H9 (cell line): ENCODE data around the gene ARHGAP10. TPM values are rescaled to one million over a fixed set of nuclear protein-coding genes. Genes with fewer than 3 reads are reported as not detected.

Experiments
- DNase-seq: peaks from one replicate; pipeline ENCODE4 v3.0.0-alpha.2; 2017
- H2AFZ ChIP-seq: one replicate; pipeline ENCODE4 v1.6.1; 2013; ENCODE audit warnings: mild to moderate bottlenecking, low read length, control low read depth, moderate library complexity
- H2AK5ac ChIP-seq: 2 replicates; pipeline ENCODE4 v1.6.1; 2013; ENCODE audit warnings: low read length, control low read depth, mixed read lengths; ENCODE audit not compliant: insufficient read length
- H2BK120ac ChIP-seq: one replicate; pipeline ENCODE4 v1.6.1; 2013; ENCODE audit warnings: low read depth, mild to moderate bottlenecking, low read length, control low read depth, inconsistent platforms; ENCODE audit not compliant: poor library complexity, severe bottlenecking
- H2BK12ac ChIP-seq: 2 replicates; pipeline ENCODE4 v1.6.1; 2013; ENCODE audit warnings: low read length, control low read depth, mixed read lengths, low read depth; ENCODE audit not compliant: insufficient read length
- H2BK15ac ChIP-seq: 2 replicates; pipeline ENCODE4 v1.6.1; 2013; ENCODE audit warnings: low read depth, low read length, control low read depth
- H2BK20ac ChIP-seq: one replicate; pipeline ENCODE4 v1.6.1; 2013; ENCODE audit warnings: low read depth, mild to moderate bottlenecking, low read length, control low read depth, inconsistent platforms; ENCODE audit not compliant: poor library complexity, severe bottlenecking
- H2BK5ac ChIP-seq: 2 replicates; pipeline ENCODE4 v1.6.1; 2013; ENCODE audit warnings: low read length, control low read depth, mixed read lengths; ENCODE audit not compliant: insufficient read length
- H3K14ac ChIP-seq: 2 replicates; pipeline ENCODE4 v1.6.1; 2013; ENCODE audit warnings: low read length, control low read depth; ENCODE audit not compliant: insufficient read depth
- H3K18ac ChIP-seq: 2 replicates; pipeline ENCODE4 v1.6.1; 2013; ENCODE audit warnings: low read depth, mild to moderate bottlenecking, mixed read lengths, low read length, control low read depth; ENCODE audit not compliant: insufficient read length
- H3K23ac ChIP-seq: 2 replicates; pipeline ENCODE4 v1.6.1; 2013; ENCODE audit warnings: low read length, control low read depth, mixed read lengths, low read depth; ENCODE audit not compliant: insufficient read length
- H3K23me2 ChIP-seq: 2 replicates; pipeline ENCODE4 v1.6.1; 2013; ENCODE audit warnings: low read depth, mild to moderate bottlenecking, mixed read lengths, low read length, control low read depth; ENCODE audit not compliant: insufficient read length, poor library complexity, severe bottlenecking
- H3K27ac ChIP-seq: 2 replicates; pipeline ENCODE4 v1.5.1; 2013; ENCODE audit warnings: low read length, control low read depth, mixed read lengths, low read depth; ENCODE audit not compliant: insufficient read length
- H3K27me3 ChIP-seq: 2 replicates; pipeline ENCODE4 v1.6.1; 2013; ENCODE audit warnings: low read length, control low read depth, inconsistent platforms; ENCODE audit not compliant: insufficient read depth
- H3K4ac ChIP-seq: 2 replicates; pipeline ENCODE4 v1.6.1; 2013; ENCODE audit warnings: low read depth, mild to moderate bottlenecking, control low read depth, inconsistent platforms, low read length, moderate library complexity
- H3K4me1 ChIP-seq: 2 replicates; pipeline ENCODE4 v1.6.1; 2013; ENCODE audit warnings: low read length, control low read depth, inconsistent platforms; ENCODE audit not compliant: insufficient read depth
- H3K4me2 ChIP-seq: 2 replicates; pipeline ENCODE4 v1.6.1; 2013; ENCODE audit warnings: low read length, control low read depth, mixed read lengths; ENCODE audit not compliant: insufficient read length, insufficient read depth
- H3K56ac ChIP-seq: 2 replicates; pipeline ENCODE4 v1.6.1; 2013; ENCODE audit warnings: low read depth, mild to moderate bottlenecking, mixed read lengths, low read length, control low read depth; ENCODE audit not compliant: insufficient read length
- H3K79me1 ChIP-seq: 2 replicates; pipeline ENCODE4 v1.6.1; 2013; ENCODE audit warnings: low read depth, mild to moderate bottlenecking, moderate library complexity, low read length, control low read depth, inconsistent platforms; ENCODE audit not compliant: insufficient read depth, poor library complexity, severe bottlenecking
- H3K79me2 ChIP-seq: 2 replicates; pipeline ENCODE4 v1.6.1; 2013; ENCODE audit warnings: low read length, control low read depth, inconsistent platforms; ENCODE audit not compliant: insufficient read depth
- H3K9ac ChIP-seq: 2 replicates; pipeline ENCODE4 v1.6.1; 2013; ENCODE audit warnings: low read length, control low read depth, mixed read lengths; ENCODE audit not compliant: insufficient read length; ENCODE audit errors: extremely low read depth
- H3K9me3 ChIP-seq: one replicate; pipeline ENCODE4 v1.6.1; 2013; ENCODE audit warnings: low read depth, low read length, inconsistent platforms; ENCODE audit not compliant: control insufficient read depth
- H3T11ph ChIP-seq: one replicate; pipeline ENCODE4 v1.6.1; 2013; ENCODE audit warnings: mild to moderate bottlenecking, low read length, control low read depth, inconsistent platforms
- H4K20me1 ChIP-seq: one replicate; pipeline ENCODE4 v1.6.1; 2013; ENCODE audit not compliant: control insufficient read depth, insufficient read length, insufficient read depth
- H4K5ac ChIP-seq: 2 replicates; pipeline ENCODE4 v1.6.1; 2013; ENCODE audit warnings: low read depth, mild to moderate bottlenecking, mixed read lengths, low read length, control low read depth; ENCODE audit not compliant: insufficient read length
- H4K8ac ChIP-seq: replicated peaks from 2 replicates; pipeline ENCODE4 v1.6.1; 2013; ENCODE audit warnings: low read length, control low read depth, mixed read lengths, low read depth; ENCODE audit not compliant: insufficient read length
- H4K91ac ChIP-seq: 2 replicates; pipeline ENCODE4 v1.6.1; 2013; ENCODE audit warnings: low read depth, mild to moderate bottlenecking, moderate library complexity, mixed read lengths, low read length, control low read depth; ENCODE audit not compliant: insufficient read length
- H3K27ac Mint-ChIP-seq, 3 experiments: 2 replicates in 2 of 3; 3 replicates in 1 of 3; pipeline ENCODE4 v1.8.0; 2020 to 2021; ENCODE audit warnings: mixed read lengths in 3 of 3, mild to moderate bottlenecking in 1 of 3, moderate library complexity in 1 of 3
- H3K27me3 Mint-ChIP-seq: 2 replicates; pipeline ENCODE4 v1.8.0; 2021; ENCODE audit warnings: low read depth, mild to moderate bottlenecking, moderate library complexity, mixed read lengths
- H3K36me3 Mint-ChIP-seq, 3 experiments: 2 replicates in 2 of 3; 3 replicates in 1 of 3; pipeline ENCODE4 v1.8.0; 2020 to 2021; ENCODE audit warnings: low read depth in 3 of 3, mixed read lengths in 3 of 3; ENCODE audit not compliant: insufficient read depth in 1 of 3
- H3K4me1 Mint-ChIP-seq, 2 experiments: 2 replicates each; pipeline ENCODE4 v1.8.0; 2020; ENCODE audit warnings: mixed read lengths in 2 of 2
- H3K4me3 Mint-ChIP-seq, 2 experiments: 2 replicates in 1 of 2; 3 replicates in 1 of 2; pipeline ENCODE4 v1.8.0; 2020 to 2021; ENCODE audit warnings: mild to moderate bottlenecking in 2 of 2, mixed read lengths in 2 of 2, moderate library complexity in 1 of 2
- H3K9me3 Mint-ChIP-seq, 2 experiments: 2 replicates in 1 of 2; 3 replicates in 1 of 2; pipeline ENCODE4 v1.8.0; 2020; ENCODE audit warnings: mild to moderate bottlenecking in 2 of 2, mixed read lengths in 2 of 2, moderate library complexity in 1 of 2
- WGBS: extraction: QIAGEN DNeasy Blood & Tissue Kit; methylation state at CpG from one replicate; pipeline ENCODE4 v1.1.7; 2013; ENCODE audit warnings: missing lambda C conversion rate, low lambda C conversion rate, mixed read lengths; ENCODE audit not compliant: insufficient read length; ENCODE audit errors: extremely low coverage; 5-methylcytosine and 5-hydroxymethylcytosine counted together
- total RNA-seq: library from RNA; stranded (reverse); gene quantifications from 2 replicates; pipeline ENCODE4 v1.2.1, GENCODE V29; 2021
- TF ChIP-seq, protein P1 (sequence below): fragments of 200-600 bp; sonication (generic); conservative IDR thresholded peaks from 3 replicates; pipeline ENCODE4 v1.8.0; 2021; ENCODE audit warnings: antibody characterized with exemption, mild to moderate bottlenecking

The ARHGAP10 gene
- total RNA-seq, 1 experiment from 2014 or later = 7.8 TPM

DNA sequence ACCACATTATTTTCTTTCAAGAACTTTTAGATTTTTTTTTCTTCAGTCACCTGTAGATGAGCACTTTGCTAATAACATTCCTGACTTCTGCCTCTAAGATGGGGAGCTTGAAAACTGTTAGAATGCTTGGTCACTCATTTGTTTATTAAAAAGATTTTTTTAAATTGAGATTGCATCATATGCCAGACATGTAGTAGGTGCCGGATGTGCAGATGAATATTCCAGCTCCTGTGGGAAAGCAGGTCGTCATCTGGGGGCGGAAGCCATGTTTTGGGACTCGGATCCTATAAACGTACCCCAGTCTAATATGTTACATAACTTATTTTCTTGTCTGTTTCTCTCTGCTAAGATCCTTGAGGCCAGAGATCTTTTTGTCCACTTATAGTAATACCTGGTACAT lies 236.8 kb downstream of the ARHGAP10 start:
- no peak overlapping the region for H2BK5ac ChIP-seq
- H2BK120ac ChIP-seq = no peak overlapping the region
- no peak overlapping the region for H3K23ac ChIP-seq
- no peak overlapping the region for H2BK15ac ChIP-seq
- H2AK5ac ChIP-seq = no peak overlapping the region
- H4K5ac ChIP-seq = no peak overlapping the region
- no peak overlapping the region for H3T11ph ChIP-seq
- H3K56ac ChIP-seq = no peak overlapping the region
- no peak overlapping the region for H2AFZ ChIP-seq
- H4K8ac ChIP-seq = no peak overlapping the region
- H2BK12ac ChIP-seq = no peak overlapping the region
- no peaks in the 10 kb centered on the region for H3K79me2 ChIP-seq
- Mint-ChIP-seq H3K36me3 (peaks cover 0 to 2% (median 0%) of the 10 kb centered on the region in 3 experiments; a peak in 2 of 7 replicates), H3K27me3 (no peaks in the 10 kb centered on the region), H3K4me3 (no peak overlapping the region), H3K9me3 (no peaks in the 10 kb centered on the region), H3K4me1 (peaks cover 18 to 22% of the 10 kb centered on the region in 2 experiments), H3K27ac (peak overlapping the region in 1 of 3 experiments; percentile 58; a peak in 1 of 7 replicates)
- H3K18ac ChIP-seq = no peak overlapping the region
- H3K4me1 ChIP-seq = no peaks in the 10 kb centered on the region; the same call in 1 of the 2 replicates
- H3K9ac ChIP-seq = no peak overlapping the region
- no peaks in the 10 kb centered on the region for H4K20me1 ChIP-seq
- no CpG with 5 or more reads among the region's 5 CpGs for WGBS
- H3K79me1 ChIP-seq = no peaks in the 10 kb centered on the region
- H3K4ac ChIP-seq = no peak overlapping the region
- no peak overlapping the region for H3K4me2 ChIP-seq
- no peaks in the 10 kb centered on the region for H3K9me3 ChIP-seq
- DNase-seq = no peak
- TF ChIP-seq, protein P1, sequence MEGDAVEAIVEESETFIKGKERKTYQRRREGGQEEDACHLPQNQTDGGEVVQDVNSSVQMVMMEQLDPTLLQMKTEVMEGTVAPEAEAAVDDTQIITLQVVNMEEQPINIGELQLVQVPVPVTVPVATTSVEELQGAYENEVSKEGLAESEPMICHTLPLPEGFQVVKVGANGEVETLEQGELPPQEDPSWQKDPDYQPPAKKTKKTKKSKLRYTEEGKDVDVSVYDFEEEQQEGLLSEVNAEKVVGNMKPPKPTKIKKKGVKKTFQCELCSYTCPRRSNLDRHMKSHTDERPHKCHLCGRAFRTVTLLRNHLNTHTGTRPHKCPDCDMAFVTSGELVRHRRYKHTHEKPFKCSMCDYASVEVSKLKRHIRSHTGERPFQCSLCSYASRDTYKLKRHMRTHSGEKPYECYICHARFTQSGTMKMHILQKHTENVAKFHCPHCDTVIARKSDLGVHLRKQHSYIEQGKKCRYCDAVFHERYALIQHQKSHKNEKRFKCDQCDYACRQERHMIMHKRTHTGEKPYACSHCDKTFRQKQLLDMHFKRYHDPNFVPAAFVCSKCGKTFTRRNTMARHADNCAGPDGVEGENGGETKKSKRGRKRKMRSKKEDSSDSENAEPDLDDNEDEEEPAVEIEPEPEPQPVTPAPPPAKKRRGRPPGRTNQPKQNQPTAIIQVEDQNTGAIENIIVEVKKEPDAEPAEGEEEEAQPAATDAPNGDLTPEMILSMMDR = no peak
- H3K27me3 ChIP-seq = no peaks in the 10 kb centered on the region
- no peak overlapping the region for H4K91ac ChIP-seq
- no peak overlapping the region for H2BK20ac ChIP-seq
- no peak overlapping the region for H3K14ac ChIP-seq
- no peaks in the 10 kb centered on the region for H3K23me2 ChIP-seq
- H3K27ac ChIP-seq = no peak overlapping the region
